A549 (cell line): ENCODE measurements around the gene KRTAP10-2. TPM values are rescaled to one million over a fixed set of nuclear protein-coding genes. Genes with fewer than 3 reads are reported as not detected.

Experiments
- ATAC-seq, 2 experiments: fragments of 200-7000 bp in 1 of 2; fragments of >200 bp in 1 of 2; cut with Nextera tagmentation in 1 of 2; cut with Tn5 transposase in 1 of 2; 3 replicates each; pipeline versions ENCODE4 v1.8.0 to v1.9.1; 2018 to 2020; ENCODE audit warnings: mild to moderate bottlenecking in 1 of 2, moderate library complexity in 1 of 2
- CTCF ChIA-PET: fragments of 300-600 bp; sonication (Branson Sonifier 250); formaldehyde crosslinking; extraction: SDS; loops from one replicate; lab custom pipeline; 2021; ENCODE audit warnings: antibody characterized with exemption, inconsistent platforms; lab: Yijun Ruan, JAX
- POLR2A ChIA-PET: fragments of 350-600 bp; formaldehyde crosslinking; extraction: SDS; loops from one replicate; lab custom pipeline; 2021; ENCODE audit warnings: antibody characterized with exemption, inconsistent platforms; lab: Yijun Ruan, JAX
- DNase-seq, 2 experiments: peaks; one replicate each; pipeline versions ENCODE4 v3.0.0 to v3.0.0-alpha.2; 2011 to 2016; ENCODE audit warnings: low read depth in 1 of 2, low spot score in 1 of 2
- FAIRE-seq: peaks from 2 replicates; lab custom pipeline; 2011; peaks lifted over from hg19 to GRCh38; lab: Jason Lieb, UNC
- H3K27ac ChIP-seq, 2 experiments: fragments of >200 bp; sonication (Bioruptor Twin); formaldehyde crosslinking; 3 replicates each; pipeline ENCODE4 v1.5.1; 2016 to 2017
- H3K4me1 ChIP-seq: fragments of >200 bp; sonication (Bioruptor Twin); formaldehyde crosslinking; 3 replicates; pipeline ENCODE4 v1.6.1; 2016
- H3K4me2 ChIP-seq: fragments of >200 bp; sonication (Bioruptor Twin); formaldehyde crosslinking; 3 replicates; pipeline ENCODE4 v1.6.1; 2016
- H3K4me3 ChIP-seq: fragments of >200 bp; sonication (Bioruptor Twin); formaldehyde crosslinking; 3 replicates; pipeline ENCODE4 v1.5.1; 2016
- H3K9me3 ChIP-seq: fragments of >200 bp; sonication (Bioruptor Twin); formaldehyde crosslinking; 3 replicates; pipeline ENCODE4 v1.6.1; 2016
- BHLHE40 ChIP-seq: IDR thresholded peaks from 2 replicates; pipeline ENCODE4 v1.6.1; 2012; ENCODE audit warnings: low read depth, low read length, inconsistent platforms
- CHD2 ChIP-seq: fragments of 150-350 bp; IDR thresholded peaks from 2 replicates; pipeline ENCODE4 v1.6.1; 2014; ENCODE audit warnings: low read length; ENCODE audit not compliant: partially characterized antibody
- EHF ChIP-seq: fragments of 250-450 bp; sonication (Bioruptor Pico); IDR thresholded peaks from 2 replicates; pipeline ENCODE4 v1.5.0; 2020; ENCODE audit warnings: mild to moderate bottlenecking
- EHMT2 ChIP-seq: fragments of 200-600 bp; sonication (generic); IDR thresholded peaks from 2 replicates; pipeline ENCODE4 v1.6.1; 2016; ENCODE audit warnings: antibody characterized with exemption, low read depth, mild to moderate bottlenecking, moderate library complexity
- EP300 ChIP-seq, 2 experiments: fragments of >200 bp; sonication (Bioruptor Twin); formaldehyde crosslinking; IDR thresholded peaks; 2 replicates in 1 of 2; 3 replicates in 1 of 2; pipeline ENCODE4 v1.6.1; 2016 to 2017
- FOSB ChIP-seq: fragments of 250-450 bp; sonication (Bioruptor Pico); IDR thresholded peaks from 2 replicates; pipeline ENCODE4 v1.5.0; 2020; ENCODE audit warnings: mild to moderate bottlenecking, moderate library complexity
- HEYL ChIP-seq: fragments of 250-450 bp; sonication (Bioruptor Pico); IDR thresholded peaks from 2 replicates; pipeline ENCODE4 v1.8.0; 2021; ENCODE audit warnings: mild to moderate bottlenecking, moderate library complexity
- MAFK ChIP-seq: fragments of 450-650 bp; IDR thresholded peaks from 2 replicates; pipeline ENCODE4 v1.6.1; 2014; ENCODE audit not compliant: partially characterized antibody
- NR3C1 ChIP-seq: fragments of >200 bp; sonication (Bioruptor Twin); formaldehyde crosslinking; IDR thresholded peaks from 3 replicates; pipeline ENCODE4 v1.6.1; 2017
- POLR2A ChIP-seq: IDR thresholded peaks from 2 replicates; pipeline ENCODE4 v1.6.1; 2012; ENCODE audit warnings: mild to moderate bottlenecking, low read length
- RAD21 ChIP-seq, 2 experiments: fragments of >200 bp in 1 of 2; sonication (Bioruptor Twin) in 1 of 2; formaldehyde crosslinking in 1 of 2; IDR thresholded peaks in 1 of 2; conservative IDR thresholded peaks in 1 of 2; 2 replicates in 1 of 2; 3 replicates in 1 of 2; pipeline ENCODE4 v1.6.1; 2012 to 2018; ENCODE audit warnings: inconsistent platforms in 1 of 2
- RNF2 ChIP-seq: fragments of 200-600 bp; sonication (generic); IDR thresholded peaks from 2 replicates; pipeline ENCODE4 v1.6.1; 2016; ENCODE audit warnings: low read depth, mild to moderate bottlenecking, antibody characterized with exemption, moderate library complexity, borderline replicate concordance
- SMC3 ChIP-seq: fragments of >200 bp; sonication (Bioruptor Twin); formaldehyde crosslinking; IDR thresholded peaks from 3 replicates; pipeline ENCODE4 v1.6.1; 2018; ENCODE audit warnings: inconsistent platforms
- SREBF2 ChIP-seq: fragments of 450-650 bp; IDR thresholded peaks from 2 replicates; pipeline ENCODE4 v1.6.1; 2014; ENCODE audit warnings: mild to moderate bottlenecking, moderate library complexity
- TP53 ChIP-seq: fragments of 250-450 bp; sonication (Bioruptor Pico); IDR thresholded peaks from 2 replicates; pipeline ENCODE4 v1.5.0; 2021; ENCODE audit warnings: mild to moderate bottlenecking, moderate library complexity
- ZC3H11A ChIP-seq: fragments of 450-650 bp; IDR thresholded peaks from 2 replicates; pipeline ENCODE4 v1.6.1; 2014; ENCODE audit warnings: antibody characterized with exemption, mild to moderate bottlenecking
- ZFP36 ChIP-seq: fragments of 450-650 bp; IDR thresholded peaks from 2 replicates; pipeline ENCODE4 v1.6.1; 2014; ENCODE audit warnings: borderline replicate concordance; ENCODE audit not compliant: partially characterized antibody
- WGBS: methylation state at CpG from one replicate; pipeline ENCODE4 v1.1.6; 2017; ENCODE audit errors: missing lambda C conversion rate; 5-methylcytosine and 5-hydroxymethylcytosine counted together
- polyA plus RNA-seq, 4 experiments: library from polyadenylated mRNA; depleted of rRNA in 3 of 4; stranded (reverse); fragments of >200 nt; fragmentation: RNase III in 1 of 4; extraction: RNeasy Plus Mini Kit Qiagen cat#74134 plus additional on column Dnase treatment in 1 of 4; gene quantifications; 2 replicates in 3 of 4; 3 replicates in 1 of 4; pipeline ENCODE4 v1.2.3, GENCODE V29; 2011 to 2017
- TF ChIP-seq, protein P1 (sequence below): fragments of >200 bp; sonication (Bioruptor Twin); formaldehyde crosslinking; IDR thresholded peaks from 3 replicates; pipeline ENCODE4 v1.6.1; 2016
- TF ChIP-seq, protein P2 (sequence below): IDR thresholded peaks from 2 replicates; pipeline ENCODE4 v1.6.1; 2012; ENCODE audit warnings: low read depth, borderline replicate concordance
- TF ChIP-seq, protein P3 (sequence below): fragments of 450-650 bp; IDR thresholded peaks from 2 replicates; pipeline ENCODE4 v1.6.1; 2014; ENCODE audit warnings: antibody characterized with exemption
- TF ChIP-seq, protein P4 (sequence below): IDR thresholded peaks from 2 replicates; pipeline ENCODE4 v1.6.1; 2012
- TF ChIP-seq, protein P5 (sequence below): fragments of 250-450 bp; sonication (Bioruptor Pico); IDR thresholded peaks from 2 replicates; pipeline ENCODE4 v1.5.0; 2021; ENCODE audit warnings: mild to moderate bottlenecking, moderate library complexity, borderline replicate concordance

The KRTAP10-2 gene
- polyA plus RNA-seq, 2 of the 4 experiments (the other 2 are of a cell fraction) = not detected

DNA sequence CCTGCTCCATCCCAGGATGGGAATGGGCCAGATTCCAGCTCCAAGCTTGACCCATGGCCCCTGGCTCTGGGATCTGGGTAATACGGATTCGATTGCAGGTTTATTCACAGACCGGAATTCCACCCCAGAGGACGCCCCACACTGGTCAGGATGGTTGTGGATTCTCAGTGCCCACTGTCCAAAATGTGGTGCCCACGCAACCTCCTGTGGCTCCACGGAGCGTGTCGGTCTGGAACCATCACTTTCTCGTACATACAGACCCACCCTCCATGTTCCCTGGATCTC lies 42.9 kb downstream of the KRTAP10-2 start:
- H3K4me2 ChIP-seq = no peak overlapping the region
- no peaks in the 10 kb centered on the region for H3K9me3 ChIP-seq
- ChIA-PET POLR2A (no interaction called here), CTCF (interaction anchor here (0.8 kb wide), 1 partner anchor 271 kb away, joined by 3 read pairs; no protein-coding TSS in a partner anchor)
- no peak overlapping the region for H3K27ac ChIP-seq
- FAIRE-seq (no peak), DNase-seq (no peak), ATAC-seq (no peak)
- no peak for TF ChIP-seq CHD2
- no peaks in the 10 kb centered on the region for H3K4me1 ChIP-seq
- WGBS = 79% methylated on average over 7 of the region's 9 CpGs
- H3K4me3 ChIP-seq = no peak overlapping the region

DNA sequence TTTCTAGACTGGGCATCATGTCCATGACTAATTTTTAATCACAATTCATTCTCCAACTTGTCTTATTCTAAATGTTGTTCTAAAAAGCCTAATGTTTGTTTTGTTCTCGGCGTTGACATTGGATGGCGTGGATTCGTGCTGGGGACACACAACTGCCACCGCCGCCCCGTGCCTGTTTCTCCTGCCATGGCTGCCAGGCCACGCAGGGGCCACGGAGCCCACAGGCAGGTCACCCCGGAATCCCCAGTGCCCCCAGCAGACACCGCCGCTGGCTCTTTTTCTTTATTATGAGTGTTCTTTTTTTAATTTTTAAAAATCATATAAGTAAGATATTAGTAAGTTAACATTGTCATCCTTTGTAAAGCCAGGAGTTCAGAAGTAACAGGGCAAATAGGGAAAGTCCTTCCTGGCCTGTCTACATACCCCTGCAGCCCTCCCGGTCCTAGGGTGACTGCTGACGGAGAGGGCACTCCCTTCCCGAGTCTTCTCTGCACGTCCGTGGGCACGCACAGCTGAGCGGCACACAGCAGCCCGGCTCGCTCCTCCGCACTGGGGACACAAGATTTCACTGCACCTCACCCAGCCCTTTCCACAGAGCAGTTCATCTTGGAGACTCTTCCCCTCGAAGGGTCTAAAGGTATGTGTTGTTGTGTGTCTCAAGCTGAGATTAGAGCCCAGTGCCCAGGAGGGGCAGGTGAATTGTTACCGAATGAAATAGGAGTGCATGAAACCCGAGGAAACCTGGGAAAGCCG lies 43.5 kb downstream of the KRTAP10-2 start:
- Histone ChIP-seq H3K4me3 (no peak overlapping the region), H3K4me1 (no peaks in the 10 kb centered on the region), H3K4me2 (no peak overlapping the region), H3K27ac (no peak overlapping the region), H3K9me3 (no peaks in the 10 kb centered on the region)
- ATAC-seq (no peak), FAIRE-seq (no peak), DNase-seq (no peak)
- TF ChIP-seq RNF2 (no peak), BHLHE40 (no peak), FOSB (CRISPR knock-in tag) (no peak), RAD21 (conservative IDR thresholded peaks at IDR 0.05 in 1 of 2, IDR thresholded peaks at IDR 0.05 in 1 of 2) (no peak), SREBF2 (no peak), EHF (CRISPR knock-in tag) (no peak)
- TF ChIP-seq, protein P1, sequence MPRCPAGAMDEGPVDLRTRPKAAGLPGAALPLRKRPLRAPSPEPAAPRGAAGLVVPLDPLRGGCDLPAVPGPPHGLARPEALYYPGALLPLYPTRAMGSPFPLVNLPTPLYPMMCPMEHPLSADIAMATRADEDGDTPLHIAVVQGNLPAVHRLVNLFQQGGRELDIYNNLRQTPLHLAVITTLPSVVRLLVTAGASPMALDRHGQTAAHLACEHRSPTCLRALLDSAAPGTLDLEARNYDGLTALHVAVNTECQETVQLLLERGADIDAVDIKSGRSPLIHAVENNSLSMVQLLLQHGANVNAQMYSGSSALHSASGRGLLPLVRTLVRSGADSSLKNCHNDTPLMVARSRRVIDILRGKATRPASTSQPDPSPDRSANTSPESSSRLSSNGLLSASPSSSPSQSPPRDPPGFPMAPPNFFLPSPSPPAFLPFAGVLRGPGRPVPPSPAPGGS = no peak
- CTCF ChIA-PET = interaction anchor here (0.8 kb wide), 1 partner anchor 271 kb away, joined by 3 read pairs; no protein-coding TSS in a partner anchor
- WGBS = 76% methylated on average over 26 of the region's 26 CpGs
- POLR2A ChIA-PET = no interaction called here

DNA sequence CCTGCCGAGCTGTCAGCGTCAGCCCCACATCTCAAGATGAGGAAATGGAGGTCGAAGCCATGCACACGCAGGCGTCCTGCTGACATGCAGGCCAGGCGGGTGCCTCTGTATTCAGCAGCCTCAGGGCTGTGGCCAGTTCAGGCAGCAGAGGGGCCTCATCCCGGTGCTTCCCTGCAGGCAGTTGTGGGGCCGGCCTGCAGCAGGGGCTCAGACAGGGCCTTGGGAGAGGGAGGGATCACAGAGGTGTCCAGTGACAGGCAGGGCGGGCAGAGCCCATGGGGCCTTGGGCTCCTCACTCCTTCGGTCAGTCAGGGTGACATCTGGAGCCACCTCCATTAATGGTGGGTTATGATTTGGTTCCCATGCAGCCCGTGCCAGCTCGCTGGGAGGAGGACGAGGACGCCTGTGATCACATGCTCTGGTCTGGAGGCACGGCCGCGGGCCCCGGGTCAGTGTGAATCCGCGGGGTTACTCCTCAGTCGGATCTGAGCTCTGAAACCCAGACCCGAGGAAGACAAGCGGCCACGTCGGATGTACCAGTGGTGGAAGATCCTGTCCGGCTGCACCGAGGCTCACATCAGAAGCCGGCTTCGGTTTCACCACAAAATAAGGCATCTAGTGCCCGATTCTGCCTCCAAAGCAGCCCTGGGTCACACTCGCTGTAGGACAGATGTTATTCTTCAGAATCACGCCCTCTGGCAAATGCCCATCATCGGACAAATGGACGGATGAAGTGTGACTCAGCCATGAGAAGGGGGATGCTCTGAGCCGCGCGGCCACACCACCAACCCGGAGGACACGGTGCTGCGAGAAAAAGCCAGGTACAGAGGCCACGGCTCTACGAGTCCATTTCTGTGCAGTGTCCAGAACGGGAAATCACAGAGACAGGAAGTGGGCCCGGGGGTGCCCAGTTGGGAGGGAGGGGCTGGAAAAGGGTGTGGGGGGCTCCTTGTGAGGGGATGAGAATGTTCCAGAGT lies 44.7 kb downstream of the KRTAP10-2 start:
- TF ChIP-seq RNF2 (no peak), NR3C1 (no peak), SMC3 (no peak), ZFP36 (no peak), MAFK (no peak), HEYL (CRISPR knock-in tag) (no peak), CHD2 (no peak)
- TF ChIP-seq, protein P2, sequence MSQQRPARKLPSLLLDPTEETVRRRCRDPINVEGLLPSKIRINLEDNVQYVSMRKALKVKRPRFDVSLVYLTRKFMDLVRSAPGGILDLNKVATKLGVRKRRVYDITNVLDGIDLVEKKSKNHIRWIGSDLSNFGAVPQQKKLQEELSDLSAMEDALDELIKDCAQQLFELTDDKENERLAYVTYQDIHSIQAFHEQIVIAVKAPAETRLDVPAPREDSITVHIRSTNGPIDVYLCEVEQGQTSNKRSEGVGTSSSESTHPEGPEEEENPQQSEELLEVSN = no peak
- TF ChIP-seq, all 56 proteins: peak for 0
- H3K27ac ChIP-seq = no peak overlapping the region
- CTCF ChIA-PET = interaction anchor here (0.7 kb wide), 1 partner anchor 8 kb away, joined by 3 read pairs; no protein-coding TSS in a partner anchor
- DNase-seq (no peak), ATAC-seq (no peak), FAIRE-seq (no peak)
- WGBS = 88% methylated on average over 12 of the region's 44 CpGs
- H3K4me1 ChIP-seq = no peaks in the 10 kb centered on the region
- no peak overlapping the region for H3K4me3 ChIP-seq
- no peak overlapping the region for H3K4me2 ChIP-seq
- no peaks in the 10 kb centered on the region for H3K9me3 ChIP-seq
- POLR2A ChIA-PET = no interaction called here

DNA sequence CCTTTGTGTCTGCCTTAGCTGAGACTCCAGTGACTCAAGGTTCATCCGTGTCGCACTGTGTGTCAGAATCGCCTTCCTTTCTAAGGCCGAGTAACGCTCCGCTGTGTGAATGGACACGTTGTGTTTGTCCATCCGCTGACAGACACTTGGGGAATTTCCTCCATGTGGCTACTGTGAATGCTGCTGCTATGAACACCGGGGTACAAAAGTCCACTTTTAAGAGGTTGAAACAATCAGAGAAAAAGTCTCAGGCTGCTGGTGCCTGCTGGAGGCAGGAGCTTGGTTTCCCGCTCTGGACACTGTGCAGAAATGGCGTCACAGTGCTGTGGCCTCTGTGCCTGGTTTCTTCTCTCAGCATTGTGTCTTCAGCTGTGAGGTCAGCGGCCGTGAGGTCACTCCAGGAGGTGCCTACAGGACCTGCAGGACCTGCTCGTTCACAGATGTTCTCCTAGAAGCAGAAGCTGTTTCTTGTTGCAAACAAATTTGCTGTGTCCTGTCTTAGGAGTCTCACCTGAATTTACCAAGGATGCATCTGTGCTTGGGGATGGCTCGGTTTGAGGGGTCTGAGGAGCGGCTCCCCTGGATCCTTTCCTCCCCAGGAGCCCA lies 45.5 kb downstream of the KRTAP10-2 start:
- Histone ChIP-seq H3K4me1 (no peaks in the 10 kb centered on the region), H3K4me3 (no peak overlapping the region), H3K4me2 (no peak overlapping the region), H3K9me3 (no peaks in the 10 kb centered on the region), H3K27ac (no peak overlapping the region)
- 74% methylated on average over 16 of the region's 16 CpGs for WGBS
- no peak for ATAC-seq
- no peak for FAIRE-seq
- POLR2A ChIA-PET = no interaction called here
- CTCF ChIA-PET = interaction anchor here (0.7 kb wide), 1 partner anchor 9 kb away, joined by 3 read pairs; no protein-coding TSS in a partner anchor
- no peak for DNase-seq
- no peak for TF ChIP-seq ZC3H11A
- no peak for TF ChIP-seq POLR2A
- TF ChIP-seq EHMT2 = no peak
- no peak for TF ChIP-seq TP53
- TF ChIP-seq, protein P3, sequence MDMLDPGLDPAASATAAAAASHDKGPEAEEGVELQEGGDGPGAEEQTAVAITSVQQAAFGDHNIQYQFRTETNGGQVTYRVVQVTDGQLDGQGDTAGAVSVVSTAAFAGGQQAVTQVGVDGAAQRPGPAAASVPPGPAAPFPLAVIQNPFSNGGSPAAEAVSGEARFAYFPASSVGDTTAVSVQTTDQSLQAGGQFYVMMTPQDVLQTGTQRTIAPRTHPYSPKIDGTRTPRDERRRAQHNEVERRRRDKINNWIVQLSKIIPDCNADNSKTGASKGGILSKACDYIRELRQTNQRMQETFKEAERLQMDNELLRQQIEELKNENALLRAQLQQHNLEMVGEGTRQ = no peak
- TF ChIP-seq EP300 (IDR thresholded peaks at IDR 0.05) = no peak
- TF ChIP-seq, protein P4, sequence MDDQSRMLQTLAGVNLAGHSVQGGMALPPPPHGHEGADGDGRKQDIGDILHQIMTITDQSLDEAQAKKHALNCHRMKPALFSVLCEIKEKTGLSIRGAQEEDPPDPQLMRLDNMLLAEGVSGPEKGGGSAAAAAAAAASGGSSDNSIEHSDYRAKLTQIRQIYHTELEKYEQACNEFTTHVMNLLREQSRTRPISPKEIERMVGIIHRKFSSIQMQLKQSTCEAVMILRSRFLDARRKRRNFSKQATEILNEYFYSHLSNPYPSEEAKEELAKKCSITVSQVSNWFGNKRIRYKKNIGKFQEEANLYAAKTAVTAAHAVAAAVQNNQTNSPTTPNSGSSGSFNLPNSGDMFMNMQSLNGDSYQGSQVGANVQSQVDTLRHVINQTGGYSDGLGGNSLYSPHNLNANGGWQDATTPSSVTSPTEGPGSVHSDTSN = no peak
- TF ChIP-seq FOSB (CRISPR knock-in tag) = no peak
- TF ChIP-seq, protein P5, sequence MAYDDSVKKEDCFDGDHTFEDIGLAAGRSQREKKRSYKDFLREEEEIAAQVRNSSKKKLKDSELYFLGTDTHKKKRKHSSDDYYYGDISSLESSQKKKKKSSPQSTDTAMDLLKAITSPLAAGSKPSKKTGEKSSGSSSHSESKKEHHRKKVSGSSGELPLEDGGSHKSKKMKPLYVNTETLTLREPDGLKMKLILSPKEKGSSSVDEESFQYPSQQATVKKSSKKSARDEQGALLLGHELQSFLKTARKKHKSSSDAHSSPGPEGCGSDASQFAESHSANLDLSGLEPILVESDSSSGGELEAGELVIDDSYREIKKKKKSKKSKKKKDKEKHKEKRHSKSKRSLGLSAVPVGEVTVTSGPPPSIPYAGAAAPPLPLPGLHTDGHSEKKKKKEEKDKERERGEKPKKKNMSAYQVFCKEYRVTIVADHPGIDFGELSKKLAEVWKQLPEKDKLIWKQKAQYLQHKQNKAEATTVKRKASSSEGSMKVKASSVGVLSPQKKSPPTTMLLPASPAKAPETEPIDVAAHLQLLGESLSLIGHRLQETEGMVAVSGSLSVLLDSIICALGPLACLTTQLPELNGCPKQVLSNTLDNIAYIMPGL (CRISPR knock-in tag) = no peak
